HG02840 (cell line): Measurements from ENCODE around the gene SLC25A25.
"Not testable (repeated sequence)": the region's sequence is repeated elsewhere in the genome, so short reads cannot be mapped to it uniquely, and the experiment has no call there.

ENCODE experiments used
- ATAC-seq: cut with Tn5 transposase; IDR thresholded peaks from one replicate; pipeline ENCODE4 v1.9.1; 2021; ENCODE audit warnings: mild to moderate bottlenecking, moderate library complexity, moderate number of reproducible peaks; ENCODE audit not compliant: unreplicated experiment, low FRiP score

SLC25A25 gene

GRCh38 chr9:128106940-128107467 is 39.0 kb downstream of the SLC25A25 start:
- no peak for ATAC-seq

GRCh38 chr9:128107468-128108268 is 39.6 kb downstream of the SLC25A25 start:
- no peak for ATAC-seq

- ATAC-seq, result no peak
Observed at GRCh38 chr9:128108269-128109049, 40.4 kb downstream of the SLC25A25 start.

- ATAC-seq, result no peak
Observed at GRCh38 chr9:128109050-128109709, 41.1 kb downstream of the SLC25A25 start.

- not testable (repeated sequence) for ATAC-seq
Observed at GRCh38 chr9:128111726-128112125, 43.7 kb downstream of the SLC25A25 start.

- no peak for ATAC-seq
Observed at GRCh38 chr9:128113526-128114325, 45.7 kb downstream of the SLC25A25 start.

- no peak for ATAC-seq
Observed at GRCh38 chr9:128114326-128115186, 46.5 kb downstream of the SLC25A25 start.

- ATAC-seq, result no peak
Observed at GRCh38 chr9:128115187-128116103, 47.4 kb downstream of the SLC25A25 start.

- no peak for ATAC-seq
Observed at GRCh38 chr9:128116104-128117083, 48.4 kb downstream of the SLC25A25 start.

GRCh38 chr9:128117613-128118471 is 49.8 kb downstream of the SLC25A25 start:
- no peak for ATAC-seq

GRCh38 chr9:128118472-128118857 is 50.4 kb downstream of the SLC25A25 start:
- ATAC-seq, result no peak

GRCh38 chr9:128118971-128119665 is 51.1 kb downstream of the SLC25A25 start:
- ATAC-seq, result no peak

GRCh38 chr9:128120061-128120740 is 52.2 kb downstream of the SLC25A25 start:
- ATAC-seq, result no peak

GRCh38 chr9:128120741-128121465 is 52.9 kb downstream of the SLC25A25 start:
- no peak for ATAC-seq
